GM21723 (cell line): ENCODE measurements around the gene HIPK2.

Experiments used
- ATAC-seq: cut with Tn5 transposase; IDR thresholded peaks from one replicate; pipeline ENCODE4 v1.9.1; 2021; ENCODE audit warnings: mild to moderate bottlenecking, moderate library complexity; ENCODE audit not compliant: unreplicated experiment

Gene HIPK2

DNA sequence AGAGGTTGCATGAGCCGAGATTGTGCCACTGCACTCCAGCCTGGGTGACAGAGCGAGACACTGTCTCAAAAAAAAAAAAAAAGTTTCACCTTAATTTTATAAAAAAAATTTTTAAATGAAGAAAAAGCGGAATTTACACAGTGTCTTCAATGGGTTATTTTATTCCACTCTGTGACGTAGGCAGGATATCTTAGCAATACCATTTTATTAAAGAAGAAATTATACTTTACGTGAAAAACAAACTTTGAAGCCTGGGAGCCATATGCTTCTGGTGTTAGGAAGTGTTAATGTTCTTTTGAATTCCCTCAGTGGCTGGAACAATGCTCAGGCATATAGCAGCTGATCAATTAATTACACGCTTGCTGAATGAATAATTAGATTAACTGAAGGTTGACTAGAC lies 176.6 kb downstream of the HIPK2 start:
- no peak for ATAC-seq

DNA sequence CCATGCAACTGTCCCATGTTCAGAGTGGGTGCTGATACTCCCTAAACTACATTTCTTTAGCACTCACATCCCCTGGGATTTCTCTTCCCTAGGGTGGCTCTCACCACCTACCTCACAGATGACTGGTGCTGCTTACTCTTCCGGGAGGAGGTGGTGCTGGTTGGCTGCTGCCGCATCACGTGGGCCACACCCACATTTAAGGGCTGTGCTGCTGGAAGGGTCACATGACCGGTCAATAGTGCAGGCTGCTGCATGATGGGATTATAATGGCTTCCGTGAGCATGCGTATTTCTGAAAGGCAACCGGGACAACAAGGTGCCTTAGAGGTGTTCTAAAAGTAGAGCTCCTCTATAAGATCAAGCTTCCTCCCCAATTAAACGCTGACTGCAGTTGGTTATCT lies 177.5 kb downstream of the HIPK2 start:
- ATAC-seq = no peak

GRCh38 chr7:139598642-139599041 lies 179.2 kb downstream of the HIPK2 start:
- ATAC-seq = no peak

DNA sequence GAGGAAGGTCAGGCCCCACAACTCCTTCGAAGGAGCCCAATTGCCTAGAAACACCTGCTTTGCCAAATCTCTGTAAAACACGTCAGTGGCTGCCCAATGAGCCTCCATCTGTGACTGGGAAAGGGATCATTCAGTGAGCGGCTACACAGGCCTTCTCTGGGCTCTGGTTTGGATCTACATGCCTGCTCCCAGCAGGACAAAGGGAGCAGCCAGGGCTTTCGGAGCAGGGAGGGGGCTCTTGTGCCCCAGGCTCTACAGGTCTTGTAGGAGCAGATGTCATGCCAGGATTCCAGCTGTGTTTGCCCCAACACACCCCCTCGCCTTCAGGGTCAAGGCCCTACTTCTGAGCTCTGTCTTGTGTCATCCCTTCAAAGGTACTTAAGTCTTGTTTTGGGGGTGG lies 180.8 kb downstream of the HIPK2 start:
- ATAC-seq = no peak

DNA sequence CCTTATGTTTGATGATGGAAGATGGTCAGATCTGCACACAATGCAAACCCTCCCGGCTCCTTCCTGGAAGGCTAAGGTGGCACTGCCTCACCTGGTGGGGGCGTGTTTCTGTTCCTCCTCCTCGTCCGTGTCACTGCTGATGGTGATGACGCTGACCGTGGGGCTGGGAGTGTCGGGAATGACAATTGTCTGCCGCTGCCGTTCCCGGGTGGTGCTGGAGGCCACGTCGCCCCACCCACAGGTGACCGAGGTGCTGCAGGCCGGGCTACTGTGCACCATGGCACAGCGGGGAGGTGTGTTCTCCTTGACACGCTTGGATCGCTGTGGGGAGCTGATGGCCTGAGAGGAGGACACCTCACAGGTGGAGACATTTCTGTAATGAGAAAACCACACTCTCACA lies 181.2 kb downstream of the HIPK2 start:
- no peak for ATAC-seq

DNA sequence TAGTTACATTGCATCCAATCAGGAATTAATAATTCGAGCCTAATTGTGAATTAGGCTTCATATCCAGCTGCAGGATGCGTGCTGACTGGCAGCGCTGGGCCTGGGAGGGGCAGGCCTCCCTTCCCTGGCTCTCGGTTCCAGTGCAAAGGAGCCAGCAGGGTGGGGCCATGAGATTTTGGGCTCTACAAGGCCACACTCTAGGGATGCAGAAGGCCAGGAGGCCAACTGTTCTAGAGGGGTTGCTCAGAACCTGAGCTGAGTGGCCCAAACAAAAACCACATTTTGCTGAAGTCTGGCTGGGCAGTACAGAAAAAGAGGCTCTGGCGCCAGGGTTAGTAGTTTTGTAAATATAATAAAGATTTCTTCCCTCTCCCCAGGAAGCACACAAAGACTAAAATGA lies 182.0 kb downstream of the HIPK2 start:
- no peak for ATAC-seq

DNA sequence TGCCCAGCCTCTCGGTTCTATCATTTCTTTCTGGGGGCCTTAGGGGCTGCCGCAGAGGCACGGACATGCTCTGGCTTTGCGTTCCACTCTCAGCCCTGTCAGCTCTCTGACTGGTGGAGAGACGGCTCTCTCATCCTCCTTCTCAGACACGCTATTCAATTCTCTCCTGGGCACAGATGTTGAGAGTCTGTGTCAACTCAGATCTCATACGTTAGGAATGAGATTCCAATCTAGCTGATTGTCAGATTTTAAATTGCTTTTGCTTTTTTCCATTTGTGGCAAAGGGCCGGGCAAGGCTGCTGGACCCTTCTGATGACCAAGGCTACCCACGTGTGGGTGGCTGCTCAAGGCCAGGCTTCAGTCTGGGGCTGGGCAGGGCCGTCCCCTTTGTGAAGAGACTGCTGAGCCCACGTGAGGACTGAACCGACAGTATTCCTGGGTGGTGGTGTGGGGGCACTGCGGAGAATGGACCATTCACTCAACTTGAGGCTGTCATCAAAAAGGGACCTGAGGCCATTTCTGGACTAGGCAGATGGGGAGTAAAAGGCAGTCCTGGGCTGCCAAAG lies 182.8 kb downstream of the HIPK2 start:
- ATAC-seq = no peak

- no peak for ATAC-seq
Measured at GRCh38 chr7:139594090-139594489, 183.7 kb downstream of the HIPK2 start.

- no peak for ATAC-seq
Measured at GRCh38 chr7:139592801-139593461, 184.9 kb downstream of the HIPK2 start.

- no peak for ATAC-seq
Measured at GRCh38 chr7:139591550-139592195, 186.1 kb downstream of the HIPK2 start.

GRCh38 chr7:139589474-139589873 lies 188.3 kb downstream of the HIPK2 start:
- ATAC-seq = no peak

GRCh38 chr7:139588632-139589031 lies 189.2 kb downstream of the HIPK2 start:
- ATAC-seq = no peak

GRCh38 chr7:139587535-139587934 lies 190.3 kb downstream of the HIPK2 start:
- ATAC-seq = no peak

DNA sequence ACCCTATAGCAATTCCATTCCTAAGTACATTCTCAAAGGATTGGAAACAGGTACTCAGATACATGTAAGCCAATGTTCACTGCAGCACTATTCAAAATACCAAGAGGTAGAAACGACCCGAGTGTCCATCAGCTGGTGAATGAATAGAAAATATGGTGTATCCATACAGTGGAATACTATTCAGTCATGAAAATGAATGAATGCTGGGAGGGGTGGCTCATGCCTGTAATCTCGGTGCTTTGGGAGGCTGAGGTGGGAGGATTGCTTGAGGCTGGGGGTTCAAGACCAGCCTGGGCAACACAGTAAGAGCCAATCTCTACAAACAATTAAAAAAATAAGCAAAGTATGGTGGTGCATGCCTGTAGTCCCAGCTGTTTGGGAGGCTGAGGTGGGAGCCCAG lies 191.5 kb downstream of the HIPK2 start:
- no peak for ATAC-seq

DNA sequence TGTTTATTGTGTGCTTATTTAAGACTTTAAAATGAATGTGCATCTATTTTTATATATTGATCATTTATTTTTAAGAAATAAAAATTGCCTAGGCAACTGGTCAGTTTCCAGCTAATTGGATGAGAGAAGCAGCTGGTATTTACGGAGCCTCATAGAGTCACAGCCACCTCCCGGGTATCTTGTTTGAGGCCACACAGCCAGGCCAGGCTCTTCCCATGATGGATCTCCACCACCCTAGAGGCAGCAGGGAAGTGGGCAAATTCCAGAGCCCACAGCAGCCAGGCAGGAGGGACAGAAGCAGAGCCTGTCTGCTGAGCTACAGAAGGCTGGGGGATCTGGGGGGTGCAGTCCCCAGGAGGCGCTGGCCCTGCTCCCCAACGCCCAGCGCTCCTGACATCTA lies 192.8 kb downstream of the HIPK2 start:
- no peak for ATAC-seq

DNA sequence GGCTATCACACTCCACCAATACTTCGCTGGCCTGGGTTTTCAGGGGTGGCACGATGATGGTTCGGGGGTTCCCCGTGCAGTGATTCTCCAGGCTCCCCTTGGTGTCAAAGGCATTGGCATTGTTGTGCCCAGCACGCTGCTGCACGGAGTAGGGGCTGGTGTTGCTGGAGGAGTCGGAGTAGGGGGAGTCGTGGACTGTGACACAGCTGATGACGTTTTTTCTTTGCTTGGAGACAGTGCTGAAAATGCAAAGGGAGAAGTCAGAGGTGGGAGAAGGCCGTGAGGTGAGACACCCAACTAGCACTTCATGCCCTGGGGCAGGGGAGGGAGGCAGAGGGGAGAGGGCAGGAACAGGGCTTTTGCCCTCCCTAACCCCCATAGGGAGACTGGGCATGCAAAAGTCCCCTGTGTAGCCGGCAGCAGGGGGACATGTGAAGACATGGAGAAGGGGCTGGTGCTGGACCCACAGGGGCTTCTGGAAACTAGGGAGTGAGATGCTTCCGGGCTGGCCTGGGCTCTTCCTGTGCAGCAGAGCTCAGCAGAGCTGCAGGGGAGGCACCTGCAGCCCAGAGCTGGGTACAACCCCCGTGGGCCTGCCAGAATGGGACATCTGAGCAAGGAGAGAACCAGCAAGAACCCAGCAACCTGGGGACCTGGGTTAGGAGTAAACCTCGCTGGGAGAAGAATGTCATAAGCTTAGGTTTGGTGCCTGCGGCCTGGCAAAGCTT lies 193.8 kb downstream of the HIPK2 start:
- no peak for ATAC-seq

- ATAC-seq = no peak
Measured at GRCh38 chr7:139582671-139583155, 195.1 kb downstream of the HIPK2 start.

- ATAC-seq = no peak
Measured at GRCh38 chr7:139582130-139582650, 195.6 kb downstream of the HIPK2 start.

DNA sequence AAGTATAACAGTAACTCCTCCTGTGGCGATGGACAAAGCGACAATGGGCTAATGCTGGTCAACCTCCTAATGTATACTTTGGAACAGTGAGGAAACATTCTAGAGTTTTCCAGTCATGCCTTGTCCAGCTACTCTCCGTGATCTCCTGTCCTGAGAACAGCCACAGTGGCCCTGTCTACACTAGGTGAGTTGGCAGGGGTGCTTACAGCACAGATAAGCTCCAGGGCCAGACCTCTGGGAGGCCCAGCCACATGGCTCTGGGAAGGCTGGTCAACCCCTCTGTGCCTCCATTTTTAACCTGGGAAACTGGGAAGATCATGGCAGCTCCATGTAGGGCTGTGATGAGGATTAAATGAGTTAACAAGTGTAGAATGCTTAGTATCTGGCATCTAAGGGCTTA lies 197.4 kb downstream of the HIPK2 start:
- ATAC-seq = no peak

DNA sequence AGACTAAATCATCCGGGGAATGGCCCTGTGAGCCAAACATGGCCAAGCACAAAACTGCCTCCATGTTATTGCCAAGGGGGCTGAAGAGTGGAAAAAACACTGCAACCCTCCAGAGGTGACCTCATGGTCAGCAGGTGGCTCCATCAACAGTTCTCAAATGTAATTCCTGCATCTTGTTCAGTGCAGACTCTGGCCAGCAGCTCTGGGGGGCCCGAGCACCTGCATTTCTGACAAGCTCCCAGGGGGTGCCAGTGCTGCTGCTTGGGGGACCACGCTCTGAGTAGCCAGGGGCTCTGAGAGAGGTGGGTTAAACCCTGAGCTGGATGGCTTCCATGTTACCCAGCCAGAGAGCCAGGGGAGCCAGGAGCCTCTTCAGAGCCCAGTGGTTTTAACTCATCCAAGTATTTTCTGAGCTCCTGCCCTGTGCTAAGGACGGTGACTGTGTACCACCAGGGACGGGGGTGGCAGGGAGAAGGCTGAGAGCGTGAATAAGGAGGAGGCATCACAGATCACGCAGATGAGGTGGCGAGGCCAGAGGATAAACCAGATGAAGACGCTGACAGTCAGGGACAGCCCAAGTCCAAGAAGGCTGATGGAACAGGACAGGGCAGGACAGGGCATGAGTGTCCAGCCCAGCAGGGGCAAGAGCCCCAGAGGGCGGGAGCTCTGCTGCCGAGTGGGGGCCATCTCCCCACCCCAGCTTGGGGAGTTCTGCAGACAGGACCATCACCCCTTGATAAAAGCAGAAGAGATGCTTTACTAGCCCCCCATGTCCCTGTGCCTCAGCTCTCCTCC lies 201.4 kb downstream of the HIPK2 start:
- ATAC-seq = no peak

GRCh38 chr7:139575338-139575680 lies 202.5 kb downstream of the HIPK2 start:
- ATAC-seq = no peak
